ENCODE measurements around the gene RHEX. TPM values are rescaled to one million over a fixed set of nuclear protein-coding genes. Genes with fewer than 3 reads are reported as not detected.

The RHEX gene
- total RNA-seq, 1 donor from 2014 or later, result 0.24 TPM

DNA sequence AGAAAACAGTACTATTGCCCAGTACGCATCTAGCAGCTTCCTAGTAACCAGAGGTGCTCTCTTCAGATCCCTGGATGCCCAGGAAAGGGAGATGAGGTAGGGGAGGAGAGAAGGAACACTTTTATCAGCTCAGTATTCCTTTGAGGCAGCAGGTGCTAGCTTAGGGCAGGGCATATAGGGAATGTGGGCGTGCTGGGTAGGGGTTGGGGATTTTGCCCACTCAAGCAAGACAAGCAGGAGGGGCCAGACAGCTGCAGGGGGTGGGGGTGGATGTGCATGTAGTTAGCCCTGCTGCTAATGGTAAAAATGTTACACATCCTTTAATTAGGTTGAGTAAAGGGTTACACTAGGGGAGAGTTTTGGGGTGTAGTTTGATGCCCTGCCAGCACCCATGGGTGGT lies 82.3 kb downstream of the RHEX start:
- no peak for DNase-seq (ENCODE audit: low spot score)
- intact Hi-C loops (cut with DNase I), result no loop called here

DNA sequence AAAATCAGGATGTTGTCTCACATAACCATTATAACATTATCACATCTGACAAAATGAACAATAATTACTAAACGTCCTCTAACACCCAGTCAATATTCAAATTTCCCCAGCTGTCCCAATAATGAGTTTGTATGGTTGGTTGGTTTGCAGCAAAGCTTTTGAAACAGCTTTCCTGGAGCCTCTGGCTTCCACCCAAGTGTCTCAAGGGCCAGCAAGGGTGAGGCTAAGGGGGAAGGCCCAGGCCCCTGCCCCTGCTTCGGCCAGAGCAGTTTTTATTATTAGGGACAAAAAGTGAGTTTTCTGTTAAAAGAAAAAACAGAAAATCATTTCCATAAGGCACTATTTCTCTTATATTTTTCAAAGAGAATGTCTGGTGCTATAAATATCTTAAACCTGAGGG lies 83.3 kb downstream of the RHEX start:
- intact Hi-C loops (cut with DNase I), result no loop called here
- no peak for DNase-seq (ENCODE audit: low spot score)

- intact Hi-C loops (cut with DNase I), result no loop called here
- DNase-seq (ENCODE audit: low spot score), result no peak
These were observed 89.0 kb downstream of the RHEX start for GRCh38 chr1:206142011-206142410.

- intact Hi-C loops (cut with DNase I), result no loop called here
- DNase-seq (ENCODE audit: low spot score), result no peak
These were observed 89.8 kb downstream of the RHEX start for GRCh38 chr1:206142770-206143169.

- no peak for DNase-seq (ENCODE audit: low spot score)
These were observed 90.7 kb downstream of the RHEX start for GRCh38 chr1:206143537-206144172.

GRCh38 chr1:206144605-206145004 lies 91.6 kb downstream of the RHEX start:
- intact Hi-C loops (cut with DNase I), result no loop called here
- DNase-seq (ENCODE audit: low spot score), result no peak

More at GRCh38 chr1:206143537-206144172, 90.7 kb downstream of the RHEX start:
- intact Hi-C loops (cut with DNase I), result no loop called here

- intact Hi-C loops (cut with DNase I), result no loop called here
- no peak for DNase-seq (ENCODE audit: low spot score)
These were observed 92.9 kb downstream of the RHEX start for GRCh38 chr1:206145771-206146290.

Other genes starting within 250 kb of the RHEX start
- 238 TPM for gene SLC41A1, start 240.0 kb upstream of the RHEX start, total RNA-seq
- 1.7 TPM for gene PM20D1, start 203.0 kb upstream of the RHEX start, total RNA-seq
- gene SLC26A9, start 109.7 kb upstream of the RHEX start, total RNA-seq, result 9.8 TPM
- 2.1 TPM for gene RAB7B, start 49.8 kb upstream of the RHEX start, total RNA-seq
- gene CTSE, start 29.3 kb upstream of the RHEX start, total RNA-seq, result not detected
- not detected for gene AVPR1B, start 64.2 kb downstream of the RHEX start, total RNA-seq
- gene FAM72A, start 149.7 kb downstream of the RHEX start, total RNA-seq, result 0.35 TPM
- 15.0 TPM for gene SRGAP2, start 150.4 kb downstream of the RHEX start, total RNA-seq

All from cardiac septum (tissue), 1 donor.